ENCODE data around the gene PLXNA4. TPM values are rescaled to one million over a fixed set of nuclear protein-coding genes. Genes with fewer than 3 reads are reported as not detected.

Gene PLXNA4
- total RNA-seq, 1 donor from 2014 or later = 21.7 TPM

DNA sequence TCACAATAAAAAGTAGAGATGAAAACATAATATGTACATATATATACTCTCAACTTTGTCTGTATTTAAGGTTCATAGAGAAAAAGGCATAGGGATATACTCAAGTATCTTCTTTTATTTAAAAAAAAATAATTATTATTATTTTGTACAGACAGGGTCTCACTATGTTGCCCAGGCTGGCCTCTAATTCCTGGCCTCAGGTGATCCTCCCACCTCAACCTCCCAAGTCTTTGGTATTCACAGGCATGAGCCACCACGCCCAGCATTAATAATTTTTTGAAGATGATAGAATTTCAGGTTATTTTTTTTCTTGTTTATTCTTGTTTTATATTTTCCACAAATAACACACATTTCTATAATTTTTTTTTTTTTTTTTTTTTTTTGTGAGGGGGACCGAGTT lies 113.8 kb downstream of the PLXNA4 start:
- TF ChIP-seq, protein P1, sequence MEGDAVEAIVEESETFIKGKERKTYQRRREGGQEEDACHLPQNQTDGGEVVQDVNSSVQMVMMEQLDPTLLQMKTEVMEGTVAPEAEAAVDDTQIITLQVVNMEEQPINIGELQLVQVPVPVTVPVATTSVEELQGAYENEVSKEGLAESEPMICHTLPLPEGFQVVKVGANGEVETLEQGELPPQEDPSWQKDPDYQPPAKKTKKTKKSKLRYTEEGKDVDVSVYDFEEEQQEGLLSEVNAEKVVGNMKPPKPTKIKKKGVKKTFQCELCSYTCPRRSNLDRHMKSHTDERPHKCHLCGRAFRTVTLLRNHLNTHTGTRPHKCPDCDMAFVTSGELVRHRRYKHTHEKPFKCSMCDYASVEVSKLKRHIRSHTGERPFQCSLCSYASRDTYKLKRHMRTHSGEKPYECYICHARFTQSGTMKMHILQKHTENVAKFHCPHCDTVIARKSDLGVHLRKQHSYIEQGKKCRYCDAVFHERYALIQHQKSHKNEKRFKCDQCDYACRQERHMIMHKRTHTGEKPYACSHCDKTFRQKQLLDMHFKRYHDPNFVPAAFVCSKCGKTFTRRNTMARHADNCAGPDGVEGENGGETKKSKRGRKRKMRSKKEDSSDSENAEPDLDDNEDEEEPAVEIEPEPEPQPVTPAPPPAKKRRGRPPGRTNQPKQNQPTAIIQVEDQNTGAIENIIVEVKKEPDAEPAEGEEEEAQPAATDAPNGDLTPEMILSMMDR (conservative IDR thresholded peaks at IDR 0.05) = no peak
- no peak for DNase-seq (ENCODE audit: low read depth, low spot score)
- no peaks in the 10 kb centered on the region for H3K36me3 Mint-ChIP-seq (ENCODE audit: low read depth)
- H3K4me3 Mint-ChIP-seq = no peak overlapping the region
- no peaks in the 10 kb centered on the region for H3K9me3 Mint-ChIP-seq
- H3K4me1 Mint-ChIP-seq = peaks cover 15% of the 10 kb centered on the region
- no peaks in the 10 kb centered on the region for H3K27me3 Mint-ChIP-seq (ENCODE audit: low read depth)
- no peak overlapping the region for H3K27ac Mint-ChIP-seq (ENCODE audit: unreplicated experiment)

DNA sequence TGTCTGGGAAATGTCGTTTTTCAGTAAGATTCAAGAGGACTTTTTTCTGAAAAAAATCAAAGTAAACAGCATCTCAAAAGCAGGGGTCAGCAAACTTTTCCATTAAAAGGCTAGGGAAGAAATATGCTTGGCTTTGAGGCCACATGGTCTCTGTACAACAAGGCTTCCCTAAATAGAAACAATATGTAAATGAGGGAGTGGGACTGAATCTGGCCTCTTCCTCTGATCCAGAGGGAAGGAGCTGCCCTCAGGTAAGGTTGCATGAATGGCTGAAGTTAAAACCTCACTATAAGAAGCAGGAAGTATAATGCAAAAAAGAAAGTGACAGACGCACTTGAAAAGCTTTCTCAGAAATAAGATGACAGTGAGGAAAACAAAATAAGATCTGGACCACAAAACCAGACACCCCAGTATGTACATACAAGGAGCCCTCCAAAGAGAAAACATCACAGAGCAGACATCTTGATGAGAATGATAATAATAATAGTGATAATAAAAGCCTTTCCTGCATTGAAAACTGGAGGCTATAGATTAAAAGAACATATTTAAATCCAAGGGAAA lies 115.2 kb downstream of the PLXNA4 start:
- H3K4me3 Mint-ChIP-seq = no peak overlapping the region
- TF ChIP-seq, protein P1 (conservative IDR thresholded peaks at IDR 0.05) = no peak
- no peaks in the 10 kb centered on the region for H3K36me3 Mint-ChIP-seq (ENCODE audit: low read depth)
- H3K27me3 Mint-ChIP-seq (ENCODE audit: low read depth) = no peaks in the 10 kb centered on the region
- no peak overlapping the region for H3K27ac Mint-ChIP-seq (ENCODE audit: unreplicated experiment)
- H3K4me1 Mint-ChIP-seq = peaks cover 15% of the 10 kb centered on the region
- no peak for DNase-seq (ENCODE audit: low read depth, low spot score)
- H3K9me3 Mint-ChIP-seq = no peaks in the 10 kb centered on the region

DNA sequence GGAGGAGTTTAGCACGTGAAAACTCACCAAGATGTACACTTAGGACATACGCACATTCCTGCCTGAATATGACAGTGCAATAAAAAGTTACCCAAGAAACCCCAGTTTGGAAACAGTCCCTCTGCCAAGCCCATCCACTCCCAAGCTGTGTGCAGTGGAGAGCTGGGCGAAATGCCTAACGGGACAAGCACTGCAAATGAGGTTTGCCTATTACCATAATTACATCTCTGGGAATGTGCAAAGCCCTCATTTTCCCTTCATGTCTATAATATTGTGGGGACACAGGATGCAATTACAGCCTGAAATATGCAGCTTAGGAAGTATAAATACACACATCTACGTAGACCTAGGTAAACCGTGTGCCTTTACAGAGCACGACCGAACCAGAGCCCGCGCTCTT lies 117.5 kb downstream of the PLXNA4 start:
- peaks cover 15% of the 10 kb centered on the region for H3K4me1 Mint-ChIP-seq
- H3K9me3 Mint-ChIP-seq = no peaks in the 10 kb centered on the region
- no peak for DNase-seq (ENCODE audit: low read depth, low spot score)
- H3K27ac Mint-ChIP-seq (ENCODE audit: unreplicated experiment) = no peak overlapping the region
- H3K36me3 Mint-ChIP-seq (ENCODE audit: low read depth) = no peaks in the 10 kb centered on the region
- TF ChIP-seq, protein P1 (conservative IDR thresholded peaks at IDR 0.05) = no peak
- H3K4me3 Mint-ChIP-seq = no peak overlapping the region
- no peaks in the 10 kb centered on the region for H3K27me3 Mint-ChIP-seq (ENCODE audit: low read depth)

DNA sequence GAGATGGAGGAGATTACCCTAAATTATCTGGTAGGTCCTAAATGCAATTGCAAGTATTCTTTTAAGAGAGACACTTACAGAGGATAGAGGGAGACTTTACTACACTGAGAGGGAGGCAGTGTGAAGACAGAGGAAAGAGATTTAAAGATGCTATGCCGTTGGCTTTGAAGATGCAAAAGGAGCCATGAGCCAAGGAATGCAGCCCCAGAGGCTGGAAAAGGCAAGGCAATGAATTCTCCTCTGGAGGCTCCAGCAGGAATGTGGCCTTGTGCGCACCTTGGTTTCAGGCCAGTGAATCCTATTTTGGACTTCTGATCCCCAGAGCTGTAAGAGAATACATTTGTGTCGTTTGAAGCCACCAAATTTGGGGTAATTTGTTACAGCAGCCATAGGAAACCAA lies 118.6 kb downstream of the PLXNA4 start:
- H3K27me3 Mint-ChIP-seq (ENCODE audit: low read depth) = no peaks in the 10 kb centered on the region
- peaks cover 15% of the 10 kb centered on the region for H3K4me1 Mint-ChIP-seq
- no peak overlapping the region for H3K27ac Mint-ChIP-seq (ENCODE audit: unreplicated experiment)
- no peaks in the 10 kb centered on the region for H3K9me3 Mint-ChIP-seq
- no peaks in the 10 kb centered on the region for H3K36me3 Mint-ChIP-seq (ENCODE audit: low read depth)
- TF ChIP-seq, protein P1 (conservative IDR thresholded peaks at IDR 0.05) = no peak
- no peak overlapping the region for H3K4me3 Mint-ChIP-seq
- DNase-seq (ENCODE audit: low read depth, low spot score) = no peak

DNA sequence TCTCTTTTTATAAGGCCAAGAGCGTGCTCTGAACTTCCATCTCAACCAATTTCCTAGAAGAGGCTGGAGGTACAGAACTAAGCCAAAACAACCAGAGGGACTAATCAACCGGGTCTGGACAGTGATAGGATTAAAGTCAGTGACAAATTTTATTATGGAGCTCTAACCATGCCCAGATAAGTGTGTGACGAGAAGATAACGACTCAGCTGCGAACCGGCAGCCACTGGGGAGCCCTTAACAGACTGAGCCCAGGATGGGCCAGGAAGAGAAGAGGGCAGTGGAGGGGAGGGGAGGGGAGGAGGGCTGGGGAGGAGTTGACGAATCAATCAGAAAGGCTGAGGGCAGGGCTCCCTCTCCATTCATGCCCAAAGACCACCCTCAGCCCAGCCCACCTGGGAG lies 119.9 kb downstream of the PLXNA4 start:
- Mint-ChIP-seq H3K4me1 (peaks cover 11% of the 10 kb centered on the region), H3K9me3 (no peaks in the 10 kb centered on the region), H3K27me3 (ENCODE audit: low read depth) (no peaks in the 10 kb centered on the region), H3K27ac (ENCODE audit: unreplicated experiment) (no peak overlapping the region), H3K4me3 (no peak overlapping the region), H3K36me3 (ENCODE audit: low read depth) (no peaks in the 10 kb centered on the region)
- no peak for DNase-seq (ENCODE audit: low read depth, low spot score)
- TF ChIP-seq, protein P1 (conservative IDR thresholded peaks at IDR 0.05) = no peak
